AG09319 (cell line): ENCODE results near the gene LASP1.

Source experiments
- DNase-seq: peaks from one replicate; pipeline ENCODE4 v3.0.0-alpha.2; 2010; ENCODE audit warnings: low read depth; ENCODE audit errors: extremely low read depth
- CTCF ChIP-seq: IDR thresholded peaks from 2 replicates; pipeline ENCODE4 v1.5.1; 2011; ENCODE audit warnings: low read depth, mild to moderate bottlenecking, inconsistent platforms, low read length, moderate library complexity

Gene LASP1

GRCh38 chr17:38869526-38870258 lies at the start of gene LASP1:
LASP1 (plus strand) TSS chr17:38870058; CDS start chr17:38870190, 132 bp downstream.
- no peak for TF ChIP-seq CTCF

GRCh38 chr17:38824899-38825761 lies 44.7 kb upstream of the LASP1 start, which contains the start of gene CWC25:
CWC25 (minus strand) TSS chr17:38825321; CDS start chr17:38825183, 138 bp downstream.
- DNase-seq = peak; percentile 92
- TF ChIP-seq CTCF = no peak

More at GRCh38 chr17:38869526-38870258, at the start of gene LASP1:
- DNase-seq = peak; percentile 77

- no peak for DNase-seq
- no peak for TF ChIP-seq CTCF
Observed at GRCh38 chr17:38825762-38826247, 44.1 kb upstream of the LASP1 start.

- TF ChIP-seq CTCF = no peak
- DNase-seq = no peak
Observed at GRCh38 chr17:38844261-38844757, 25.5 kb upstream of the LASP1 start.

- TF ChIP-seq CTCF = no peak
- no peak for DNase-seq
Observed at GRCh38 chr17:38848557-38848891, 21.3 kb upstream of the LASP1 start.

- no peak for TF ChIP-seq CTCF
- DNase-seq = no peak
Observed at GRCh38 chr17:38848939-38849605, 20.8 kb upstream of the LASP1 start.
